HG03469 (cell line): ENCODE data around the gene HESX1.

Experiments used
- ATAC-seq: cut with Tn5 transposase; IDR thresholded peaks from one replicate; pipeline ENCODE4 v1.9.1; 2021; ENCODE audit warnings: mild to moderate bottlenecking, moderate library complexity, moderate number of reproducible peaks; ENCODE audit not compliant: unreplicated experiment

The HESX1 gene

GRCh38 chr3:57199895-57200297 lies at the start of gene HESX1:
Gene HESX1 (minus strand): TSS chr3:57199978. CDS start chr3:57199918, 60 bp downstream.
- ATAC-seq: no peak

DNA sequence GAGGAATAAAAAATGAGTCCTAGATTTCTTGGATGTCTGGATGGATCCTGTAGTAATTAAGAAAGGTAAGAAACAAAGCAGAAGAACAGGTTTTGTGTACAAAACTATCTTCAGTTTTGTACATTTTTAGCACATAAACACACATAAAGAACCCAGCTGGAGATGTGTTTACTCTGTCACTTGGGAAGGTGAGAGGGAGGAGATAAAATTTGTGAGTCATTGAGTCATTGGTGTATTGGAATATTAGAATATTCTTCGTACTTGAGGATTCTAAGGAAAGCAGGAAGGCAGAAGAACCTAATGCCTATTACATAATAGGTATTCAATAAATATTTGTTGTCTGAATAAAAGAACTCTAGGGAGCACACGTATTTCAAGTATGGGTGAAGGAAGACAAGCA lies 45.2 kb upstream of the HESX1 start:
- no peak for ATAC-seq

GRCh38 chr3:57234613-57235575 lies 35.1 kb upstream of the HESX1 start:
- no peak for ATAC-seq

GRCh38 chr3:57233799-57234198 lies 34.0 kb upstream of the HESX1 start:
- ATAC-seq: no peak

- no peak for ATAC-seq
Observed at GRCh38 chr3:57230006-57230405, 30.2 kb upstream of the HESX1 start.

GRCh38 chr3:57227930-57228751 lies 28.4 kb upstream of the HESX1 start:
- ATAC-seq: no peak

DNA sequence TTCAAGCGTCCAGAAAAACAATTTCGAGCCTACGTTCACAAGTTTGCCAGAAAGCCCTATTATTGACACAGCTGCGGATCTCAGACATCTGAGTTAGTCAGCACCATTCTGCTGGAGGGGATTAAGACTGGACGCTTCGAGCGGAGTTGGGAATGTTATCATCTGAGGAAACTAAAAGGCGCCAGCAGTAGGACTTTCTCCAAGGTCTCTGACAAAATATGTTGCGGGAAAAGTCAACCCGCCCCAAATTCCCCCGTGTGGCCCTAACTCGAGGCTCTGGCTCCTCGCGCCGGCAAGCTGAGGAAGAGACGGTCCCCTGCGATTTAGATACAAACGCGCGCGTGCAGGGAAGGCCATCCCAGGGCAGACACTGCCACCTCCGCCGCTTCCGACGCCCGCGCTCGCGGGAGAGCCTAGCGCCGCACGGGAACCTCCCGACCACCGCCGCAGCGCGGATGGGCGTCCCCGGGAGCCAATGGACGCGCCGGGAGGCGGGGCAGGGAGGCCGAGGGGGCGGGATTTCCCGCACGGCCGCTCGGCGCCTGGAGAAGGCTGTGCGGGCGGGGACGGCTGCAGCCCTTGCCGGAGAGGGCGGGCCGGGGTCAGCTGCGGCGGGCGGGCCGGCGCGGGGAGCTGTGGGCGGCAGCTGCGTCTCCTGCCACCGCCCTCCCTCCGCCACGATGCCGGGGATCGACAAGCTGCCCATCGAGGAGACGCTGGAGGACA lies 27.6 kb upstream of the HESX1 start, which contains the start of gene APPL1:
Gene APPL1, plus strand, starts transcription at position 526 of the 726 bp plus-strand sequence. Its CDS starts 155 bp downstream, at position 681.
- ATAC-seq: peak; percentile 66

DNA sequence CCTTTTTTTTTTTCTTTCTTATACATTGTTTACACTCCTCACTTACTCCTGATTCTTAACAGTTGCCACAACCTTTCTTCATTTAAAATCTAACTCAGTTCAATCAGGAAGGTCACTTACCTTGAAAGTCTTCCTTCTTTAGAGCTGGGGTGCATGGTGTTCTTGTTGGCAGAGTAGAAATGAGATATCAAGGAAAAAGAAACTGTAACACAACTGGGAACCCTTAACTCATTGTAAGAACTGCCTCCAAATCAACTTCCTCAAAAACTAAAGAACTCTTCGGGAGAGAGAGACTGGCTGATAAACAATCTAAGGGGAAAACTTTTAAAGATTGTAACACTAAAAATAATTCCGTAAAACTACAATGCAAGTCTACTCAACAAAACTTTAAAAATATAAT lies 26.4 kb upstream of the HESX1 start:
- no peak for ATAC-seq

GRCh38 chr3:57224856-57225255 lies 25.1 kb upstream of the HESX1 start:
- ATAC-seq: no peak

GRCh38 chr3:57221883-57222282 lies 22.1 kb upstream of the HESX1 start:
- ATAC-seq: no peak

GRCh38 chr3:57206423-57206822 lies 6.6 kb upstream of the HESX1 start:
- no peak for ATAC-seq

- no peak for ATAC-seq
Observed at GRCh38 chr3:57194641-57195040, 5.1 kb downstream of the HESX1 start.

DNA sequence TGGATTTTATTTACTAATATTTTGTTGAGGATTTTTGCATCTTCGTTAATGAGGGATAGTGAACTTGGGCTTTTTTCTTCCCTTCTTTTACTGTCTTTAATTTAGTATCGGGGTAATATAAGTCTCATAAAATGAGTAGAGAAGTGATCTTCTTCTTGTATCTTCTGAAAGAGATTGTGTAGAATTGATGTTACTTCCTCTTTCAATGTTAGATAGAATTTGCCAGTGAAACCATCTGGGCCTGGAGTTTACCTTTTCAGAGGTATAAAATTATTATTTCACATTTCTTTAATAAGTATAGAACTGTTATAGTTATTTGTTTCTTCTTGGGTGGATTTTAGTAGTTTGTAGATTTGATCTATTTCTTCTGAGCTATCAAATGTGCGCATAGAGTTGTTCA lies 7.8 kb downstream of the HESX1 start:
- no peak for ATAC-seq

DNA sequence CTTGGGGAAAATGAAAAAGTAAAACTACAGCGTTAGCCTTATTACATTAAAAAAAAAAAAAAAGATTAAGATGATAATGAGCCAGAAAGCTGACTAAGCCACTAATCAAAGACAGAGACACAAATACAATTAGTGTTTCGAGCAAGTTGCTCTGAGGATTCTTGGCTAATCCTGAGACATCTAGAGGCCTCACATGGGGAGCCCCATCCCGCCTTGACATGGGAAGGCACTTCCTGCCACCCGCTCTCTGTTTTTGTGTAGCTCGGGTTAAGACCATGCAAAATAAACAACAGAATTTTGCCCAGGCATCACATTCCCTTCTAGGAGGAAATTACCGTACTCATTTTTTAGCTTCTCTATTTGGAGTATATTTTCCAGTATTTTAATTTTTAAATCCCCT lies 15.3 kb downstream of the HESX1 start:
- no peak for ATAC-seq

DNA sequence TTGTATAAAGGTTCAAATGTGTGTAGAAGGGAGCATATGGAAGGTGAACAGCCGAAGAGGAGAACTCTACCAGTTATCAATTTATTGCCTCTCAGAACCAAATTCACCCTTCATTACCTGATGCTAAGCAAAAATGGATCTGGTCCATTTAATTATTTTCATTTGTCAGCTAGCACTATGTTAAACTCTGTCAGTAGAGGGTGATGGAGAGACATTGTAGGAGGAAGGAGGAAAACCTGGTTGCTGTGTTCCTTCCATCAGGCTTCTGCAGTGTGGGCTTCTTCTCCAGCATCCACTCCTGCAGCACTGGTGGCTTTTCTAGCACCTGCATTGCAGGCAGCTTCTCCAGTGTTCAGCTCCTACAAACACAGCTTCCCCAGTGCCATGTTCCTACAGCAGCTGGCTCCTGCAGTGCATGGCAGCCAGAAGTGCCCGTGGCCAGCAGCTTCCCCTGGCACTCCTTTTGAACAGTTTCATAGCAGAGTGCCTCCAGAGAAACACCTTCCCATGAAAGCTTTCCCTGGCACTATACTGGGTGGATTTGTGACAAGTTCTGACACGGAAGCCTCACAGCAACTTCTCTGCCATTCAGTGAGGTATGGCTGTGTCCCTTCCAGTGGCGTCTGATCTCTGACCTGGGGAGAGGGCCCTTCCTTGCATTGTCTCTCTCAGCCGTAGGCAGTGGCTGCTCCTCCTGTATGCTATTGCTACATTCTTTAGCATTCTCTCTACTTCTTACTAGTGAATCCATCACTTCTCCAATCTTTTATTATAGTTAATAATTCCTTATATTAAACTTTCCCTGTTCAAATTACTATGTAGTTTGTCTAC lies 20.0 kb downstream of the HESX1 start:
- no peak for ATAC-seq

DNA sequence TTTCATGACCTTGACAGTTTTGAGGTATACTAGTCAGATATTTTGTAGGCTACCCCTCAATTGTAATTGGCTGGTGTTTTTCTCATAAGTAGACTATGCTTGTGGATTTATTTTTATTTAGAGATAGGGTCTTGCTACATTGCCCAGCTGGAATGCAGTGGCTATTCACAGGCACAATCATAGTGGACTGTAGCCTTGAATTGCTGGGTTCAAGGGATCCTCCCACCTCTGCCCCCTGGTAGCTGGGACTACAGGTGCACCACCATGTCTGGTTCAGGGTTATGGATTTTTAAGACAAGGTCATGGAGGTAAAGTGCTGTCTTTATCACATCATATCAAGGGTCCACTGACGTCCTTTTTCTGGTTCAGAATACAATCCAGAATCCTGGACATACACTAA lies 23.7 kb downstream of the HESX1 start:
- ATAC-seq: no peak

DNA sequence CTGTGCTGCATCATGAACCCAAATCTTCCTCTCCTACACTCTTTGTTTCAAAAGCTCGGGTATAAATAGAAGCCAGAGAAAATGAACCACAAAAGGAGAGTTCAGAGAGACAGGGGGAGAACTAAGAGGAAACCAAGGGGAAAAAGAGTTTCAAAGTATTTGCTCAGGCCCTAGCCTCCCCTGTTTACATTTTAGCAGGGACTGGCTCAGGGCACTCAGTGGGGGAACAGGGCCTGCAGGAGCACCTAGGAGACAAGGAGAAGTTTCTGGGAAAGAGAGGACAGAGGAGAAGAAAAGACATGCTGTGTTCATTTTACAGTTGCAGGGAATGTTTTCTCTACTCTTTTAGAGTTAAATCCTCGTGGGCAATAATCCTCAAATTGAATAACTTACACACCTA lies 26.1 kb downstream of the HESX1 start:
- ATAC-seq: no peak

DNA sequence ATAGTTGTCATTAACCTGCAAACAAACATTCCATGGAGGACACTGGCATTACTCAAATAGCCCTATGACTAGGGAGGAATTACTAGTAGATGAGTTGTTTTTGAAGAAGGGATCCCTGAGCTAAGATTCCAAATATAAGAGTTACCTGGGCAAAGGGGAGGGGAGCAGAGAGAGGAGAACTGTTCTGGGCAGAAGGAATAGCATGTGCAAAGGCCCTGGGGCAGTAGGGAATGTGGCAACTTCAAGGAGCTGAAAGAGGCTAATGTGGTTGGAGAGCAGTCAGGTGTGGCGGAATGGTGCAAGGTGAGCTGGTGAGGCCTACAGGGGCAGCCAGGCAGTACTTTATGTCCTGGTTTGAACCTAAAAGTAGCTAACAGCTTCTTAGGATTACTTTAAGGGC lies 28.8 kb downstream of the HESX1 start:
- ATAC-seq: no peak

GRCh38 chr3:57169872-57170623 lies 29.7 kb downstream of the HESX1 start:
- no peak for ATAC-seq
